GM18526 (cell line): ENCODE measurements around the gene AMPH.

ENCODE experiments used
- POLR2A ChIP-seq: IDR thresholded peaks from 3 replicates; pipeline ENCODE4 v1.6.1; 2011; ENCODE audit not compliant: insufficient read length; ENCODE audit errors: extremely low read depth

AMPH gene

DNA sequence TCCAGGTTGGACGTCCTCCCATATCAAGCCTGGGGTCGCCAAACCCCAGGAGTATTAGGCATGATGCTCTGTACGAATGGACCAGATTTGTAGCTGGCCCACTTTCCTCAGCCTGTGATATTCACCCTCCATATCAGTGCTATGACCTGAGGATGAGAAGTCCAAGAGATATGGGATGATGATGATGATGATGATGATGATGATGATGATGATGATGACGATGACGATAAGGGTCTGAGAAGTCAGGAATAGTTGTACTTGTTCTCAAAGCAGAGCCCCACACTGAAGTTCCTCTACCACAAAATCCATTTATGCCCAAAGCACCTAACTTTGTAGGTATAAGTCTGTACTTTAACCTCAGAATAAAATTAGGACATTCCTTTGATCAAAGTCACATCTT lies 50.7 kb downstream of the AMPH start:
- TF ChIP-seq POLR2A = no peak

DNA sequence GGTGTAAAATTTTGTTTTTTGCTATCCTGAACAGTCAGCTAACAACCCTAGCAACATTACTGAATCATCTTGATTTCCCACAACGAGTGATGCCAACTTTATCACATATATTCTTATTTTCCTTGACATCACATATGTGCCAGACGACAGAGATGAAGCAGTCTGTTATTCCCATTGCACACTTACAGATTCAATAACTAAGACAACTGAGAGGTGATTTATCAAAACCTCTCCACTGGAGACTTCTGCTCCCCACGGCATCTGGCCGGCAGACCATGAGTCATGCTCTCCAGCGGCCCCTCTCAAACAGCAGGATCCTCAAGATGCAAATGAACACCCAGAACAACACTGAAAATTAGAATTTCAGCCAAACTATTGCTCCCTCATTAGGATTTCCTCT lies 57.1 kb downstream of the AMPH start:
- TF ChIP-seq POLR2A = no peak

DNA sequence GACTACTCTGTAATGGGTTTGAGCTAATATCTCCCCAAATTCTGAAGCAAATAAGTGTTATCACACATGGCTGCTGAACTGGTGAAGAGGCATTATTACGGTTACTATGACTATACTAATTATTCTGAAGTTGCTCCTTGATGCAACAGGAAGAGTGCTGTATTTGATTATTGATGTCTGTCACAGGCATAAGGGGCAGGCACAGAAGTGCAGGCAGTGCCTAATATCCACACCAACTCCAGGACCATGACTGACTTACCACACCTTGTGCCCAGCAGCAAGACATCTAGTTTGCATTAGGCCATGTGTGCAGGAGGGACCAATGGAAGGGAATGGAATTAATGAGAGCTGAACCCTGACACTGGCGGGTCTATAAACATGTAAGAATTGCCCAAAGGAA lies 62.7 kb downstream of the AMPH start:
- no peak for TF ChIP-seq POLR2A

- no peak for TF ChIP-seq POLR2A
Measured at GRCh38 chr7:38565289-38565688, 65.9 kb downstream of the AMPH start.

DNA sequence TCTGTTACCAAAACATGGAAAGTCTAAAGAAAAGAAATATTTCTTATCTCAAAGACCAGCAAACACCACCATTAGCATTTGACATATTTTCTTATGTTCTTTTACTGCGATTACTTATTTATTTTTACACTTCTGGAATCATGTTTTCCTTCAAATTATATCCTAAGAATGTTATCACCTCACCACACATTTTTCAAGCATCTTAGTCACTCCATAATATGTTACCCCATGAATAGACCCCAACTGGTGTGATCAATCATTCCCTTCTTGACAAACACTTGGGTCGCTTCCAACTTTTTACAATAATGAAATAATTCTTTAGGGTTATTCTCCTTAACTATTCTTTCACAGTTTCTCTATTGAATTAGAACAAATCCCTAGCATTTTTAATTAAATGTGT lies 67.4 kb downstream of the AMPH start:
- no peak for TF ChIP-seq POLR2A

DNA sequence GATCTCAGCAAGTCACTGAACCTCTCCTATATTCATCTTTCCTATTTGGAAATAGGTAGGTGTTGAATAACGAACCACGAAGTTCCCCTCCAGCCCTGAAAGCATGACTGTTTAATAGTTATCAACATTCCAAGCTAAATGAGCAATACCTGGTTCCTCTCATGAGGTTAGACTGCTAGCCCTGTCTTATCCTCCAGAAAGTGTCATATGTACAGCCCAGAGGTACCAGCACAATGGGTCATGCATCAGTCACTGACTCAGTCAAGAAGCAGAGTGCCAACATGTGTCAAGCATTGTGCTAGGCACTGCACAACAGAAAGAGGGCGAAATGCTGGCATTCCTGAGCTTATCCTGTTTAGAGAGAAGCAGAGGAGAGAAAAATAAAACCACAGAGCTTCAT lies 70.0 kb downstream of the AMPH start:
- TF ChIP-seq POLR2A = no peak

DNA sequence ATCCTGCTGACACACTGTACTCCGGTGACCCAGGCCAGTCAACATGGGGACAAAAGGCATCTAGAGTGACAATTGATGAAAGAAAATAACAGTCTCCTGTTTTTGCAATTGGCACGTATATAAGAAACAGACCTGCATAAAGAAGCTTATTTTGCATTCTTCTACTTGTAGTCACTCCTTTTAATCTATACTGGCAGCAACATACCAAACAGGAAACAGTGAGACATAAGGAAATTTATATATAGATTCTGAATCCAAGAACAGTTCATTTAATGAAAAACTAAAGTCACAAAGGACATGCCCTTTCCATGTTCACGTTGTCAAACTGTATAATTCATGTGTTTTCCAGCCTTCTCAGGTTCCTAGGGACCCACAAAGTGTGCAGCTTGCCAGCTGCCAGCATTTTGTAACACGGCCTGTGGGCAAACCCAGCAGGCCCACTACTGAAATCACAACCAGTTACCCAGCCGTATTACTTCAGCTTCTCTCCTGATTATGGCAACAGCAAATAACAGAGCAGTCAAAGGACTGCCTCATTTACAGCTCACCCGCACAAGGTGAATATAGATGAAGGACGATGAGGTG lies 72.3 kb downstream of the AMPH start:
- no peak for TF ChIP-seq POLR2A

- TF ChIP-seq POLR2A = no peak
Measured at GRCh38 chr7:38554586-38554985, 76.6 kb downstream of the AMPH start.

- no peak for TF ChIP-seq POLR2A
Measured at GRCh38 chr7:38550836-38551235, 80.3 kb downstream of the AMPH start.

DNA sequence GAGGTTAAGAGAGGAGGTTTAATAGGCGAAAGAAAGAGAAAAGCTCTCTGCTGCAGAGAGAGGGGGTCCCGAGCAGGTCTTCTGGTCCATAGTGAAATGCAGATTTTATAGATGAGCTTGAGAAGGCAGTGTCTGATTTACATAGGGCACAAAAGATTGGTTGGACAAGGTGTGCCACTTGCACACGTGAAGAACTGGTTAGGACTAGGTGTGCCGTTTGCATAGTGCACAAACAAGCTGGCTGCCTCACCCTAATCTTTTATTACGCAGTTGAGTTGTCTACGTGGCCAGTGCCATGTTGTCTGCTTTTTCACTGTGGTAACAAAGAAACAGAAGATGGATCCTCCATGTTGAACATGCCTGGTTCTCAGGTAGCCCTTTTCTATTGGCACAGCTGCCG lies 82.6 kb downstream of the AMPH start:
- no peak for TF ChIP-seq POLR2A

- no peak for TF ChIP-seq POLR2A
Measured at GRCh38 chr7:38546763-38547162, 84.4 kb downstream of the AMPH start.

GRCh38 chr7:38545977-38546376 lies 85.2 kb downstream of the AMPH start:
- TF ChIP-seq POLR2A = no peak

- no peak for TF ChIP-seq POLR2A
Measured at GRCh38 chr7:38542156-38542555, 89.0 kb downstream of the AMPH start.

DNA sequence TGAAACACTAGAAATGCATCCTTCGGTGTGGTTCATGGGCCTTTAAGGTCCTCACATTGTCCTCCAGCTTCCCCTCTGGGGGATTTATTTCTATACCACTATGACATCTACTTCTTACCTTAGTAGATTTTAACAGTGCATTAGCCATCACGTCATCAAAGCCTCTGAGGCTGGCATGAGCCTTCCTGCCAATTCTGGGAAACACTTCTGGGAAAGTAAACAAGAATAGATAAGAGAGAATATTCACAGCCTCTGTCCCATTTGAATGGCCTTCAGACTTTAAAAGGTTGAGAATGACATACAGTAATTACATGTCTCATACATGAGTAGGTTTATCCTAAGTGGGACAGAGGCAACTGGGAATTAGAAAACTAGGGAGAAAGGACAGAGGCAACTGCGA lies 89.7 kb downstream of the AMPH start:
- no peak for TF ChIP-seq POLR2A

- TF ChIP-seq POLR2A = no peak
Measured at GRCh38 chr7:38539477-38540081, 91.6 kb downstream of the AMPH start.

DNA sequence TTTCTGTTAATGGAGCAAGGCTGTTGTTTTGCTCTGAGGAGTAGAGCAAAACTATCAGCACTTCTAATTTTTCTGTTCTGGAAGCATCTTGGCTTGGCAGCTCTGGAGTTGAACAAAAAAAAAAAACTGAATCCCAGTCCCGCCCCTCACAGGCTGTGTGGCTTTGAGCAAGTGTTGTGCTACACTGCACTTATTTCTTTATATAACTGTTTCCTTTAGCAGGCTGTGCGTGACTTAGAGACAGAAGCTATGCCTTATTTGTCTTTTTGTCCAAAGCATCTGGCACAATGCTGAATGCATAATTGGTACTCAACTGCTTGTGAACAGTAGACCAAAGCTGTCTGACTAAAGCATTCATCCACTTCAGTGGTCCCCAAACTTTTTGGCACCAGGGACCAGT lies 96.1 kb downstream of the AMPH start:
- no peak for TF ChIP-seq POLR2A

GRCh38 chr7:38525857-38526256 lies 105.3 kb downstream of the AMPH start:
- TF ChIP-seq POLR2A = no peak
